GM18868 (cell line): Measurements from ENCODE around the gene CHFR.
"Not testable (repeated sequence)": the region's sequence is repeated elsewhere in the genome, so short reads cannot be mapped to it uniquely, and the experiment has no call there.

Source experiments
- ATAC-seq: cut with Tn5 transposase; IDR thresholded peaks from one replicate; pipeline ENCODE4 v1.9.1; 2021; ENCODE audit warnings: mild to moderate bottlenecking, moderate library complexity; ENCODE audit not compliant: unreplicated experiment

The CHFR gene

GRCh38 chr12:132887513-132888351 lies at the start of gene CHFR:
TSS of gene CHFR (minus strand) at chr12:132887605. CDS start at chr12:132887328, 277 bp downstream.
- ATAC-seq, result peak; percentile 99

- ATAC-seq, result not testable (repeated sequence)
Observed at GRCh38 chr12:132936921-132937320, 49.5 kb upstream of the CHFR start.

- no peak for ATAC-seq
Observed at GRCh38 chr12:132936163-132936562, 48.8 kb upstream of the CHFR start.

GRCh38 chr12:132926415-132926833 lies 39.0 kb upstream of the CHFR start:
- ATAC-seq, result no peak

- ATAC-seq, result no peak
Observed at GRCh38 chr12:132925597-132926414, 38.4 kb upstream of the CHFR start.

GRCh38 chr12:132924356-132924755 lies 37.0 kb upstream of the CHFR start:
- no peak for ATAC-seq

GRCh38 chr12:132923356-132923909 lies 36.0 kb upstream of the CHFR start:
- ATAC-seq, result no peak

GRCh38 chr12:132922676-132923075 lies 35.3 kb upstream of the CHFR start:
- ATAC-seq, result no peak

GRCh38 chr12:132921685-132922084 lies 34.3 kb upstream of the CHFR start:
- ATAC-seq, result no peak

- ATAC-seq, result no peak
Observed at GRCh38 chr12:132918680-132919079, 31.3 kb upstream of the CHFR start.

- ATAC-seq, result no peak
Observed at GRCh38 chr12:132909030-132909368, 21.6 kb upstream of the CHFR start.

- peak; percentile 96 for ATAC-seq
Observed at GRCh38 chr12:132908145-132909029, 21.0 kb upstream of the CHFR start.

- ATAC-seq, result not testable (repeated sequence)
Observed at GRCh38 chr12:132907789-132908144, 20.4 kb upstream of the CHFR start.

- ATAC-seq, result no peak
Observed at GRCh38 chr12:132907216-132907615, 19.8 kb upstream of the CHFR start.

- ATAC-seq, result no peak
Observed at GRCh38 chr12:132904718-132905328, 17.4 kb upstream of the CHFR start.

GRCh38 chr12:132899033-132899432 lies 11.6 kb upstream of the CHFR start:
- ATAC-seq, result no peak

GRCh38 chr12:132888852-132889251 lies 1.4 kb upstream of the CHFR start:
- no peak for ATAC-seq

GRCh38 chr12:132886529-132887477 lies 602 bp downstream of the CHFR start:
- ATAC-seq, result peak; percentile 2

GRCh38 chr12:132881818-132882217 lies 5.6 kb downstream of the CHFR start:
- ATAC-seq, result no peak
